ENCODE measurements around the gene CCDC178.
"Not testable (repeated sequence)": the region's sequence is repeated elsewhere in the genome, so short reads cannot be mapped to it uniquely, and the experiment has no call there.

The CCDC178 gene

DNA sequence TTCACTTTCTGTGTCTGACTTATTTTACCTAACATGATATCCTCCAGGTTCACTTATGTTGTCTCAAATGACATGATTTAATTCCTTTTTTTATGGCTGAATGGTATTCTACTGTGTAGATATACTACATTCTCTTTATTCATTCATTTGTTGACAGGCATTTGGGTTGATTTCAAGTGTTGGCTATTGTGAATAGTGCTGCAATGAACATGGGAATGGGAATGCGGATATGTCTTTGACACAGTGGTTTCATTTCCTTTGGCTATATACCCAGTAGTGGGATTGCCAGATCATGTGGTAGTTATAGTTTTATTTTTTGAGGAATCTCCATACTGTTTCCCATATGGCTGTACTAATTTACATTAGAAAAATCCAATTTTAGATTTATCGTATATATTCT, 472.3 kb downstream of the CCDC178 start:
- DNase-seq: no peak

DNA sequence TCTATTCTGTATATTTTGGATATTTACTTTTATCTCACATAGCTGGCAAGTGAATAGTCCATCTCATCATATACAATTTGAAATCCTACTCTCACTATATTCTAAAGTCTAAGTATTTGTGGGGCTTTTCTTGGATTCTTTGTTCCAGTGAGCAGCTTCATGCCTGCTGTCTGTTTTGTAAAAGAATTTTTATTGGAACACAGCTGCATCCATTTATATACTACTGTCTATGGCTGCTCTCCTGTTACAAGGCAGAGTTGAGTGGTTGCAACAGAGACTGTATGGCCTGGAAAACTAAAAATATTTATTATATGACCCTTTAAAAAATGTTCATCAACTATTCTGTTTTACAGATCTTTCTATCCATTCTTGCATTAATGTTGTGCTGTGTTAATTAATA, 474.4 kb downstream of the CCDC178 start:
- DNase-seq: no peak

DNA sequence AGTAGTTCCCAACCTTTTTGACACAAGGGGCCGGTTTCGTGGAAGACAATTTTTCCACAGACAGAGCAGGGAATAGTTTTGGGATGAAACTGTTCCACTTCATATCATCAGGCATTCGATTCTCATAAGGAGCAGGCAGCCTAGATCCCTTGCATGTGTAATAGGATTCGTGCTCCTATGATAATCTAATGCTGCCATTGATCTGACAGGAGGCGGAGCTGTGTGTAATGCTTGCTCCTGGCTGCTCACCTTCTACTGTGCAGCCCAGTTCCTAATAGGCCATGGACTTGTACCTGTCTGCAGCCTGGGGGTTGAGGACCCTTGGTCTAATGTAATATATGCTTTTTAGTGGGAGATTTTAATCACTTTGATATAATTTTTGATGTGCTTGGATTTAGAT, 479.0 kb downstream of the CCDC178 start:
- no peak for DNase-seq

DNA sequence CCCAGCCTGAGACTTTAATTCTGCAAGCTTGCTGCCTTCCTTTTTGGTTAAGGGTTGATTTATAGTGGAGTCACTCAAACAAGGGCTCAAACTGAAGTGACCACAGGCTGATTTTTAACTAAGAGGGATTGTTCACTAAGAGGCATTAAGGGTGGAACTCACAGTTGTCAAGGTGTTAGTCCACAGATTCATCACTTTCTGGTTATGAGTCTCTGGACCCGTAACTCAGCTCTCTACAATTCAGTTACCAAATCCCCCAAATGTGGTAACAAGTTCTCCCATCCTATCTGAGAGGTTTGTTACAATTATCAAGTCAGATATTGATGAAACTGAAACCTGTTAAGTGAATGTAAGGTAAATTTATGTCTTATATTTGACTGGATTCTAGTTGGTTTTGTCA, 481.8 kb downstream of the CCDC178 start:
- no peak for DNase-seq

DNA sequence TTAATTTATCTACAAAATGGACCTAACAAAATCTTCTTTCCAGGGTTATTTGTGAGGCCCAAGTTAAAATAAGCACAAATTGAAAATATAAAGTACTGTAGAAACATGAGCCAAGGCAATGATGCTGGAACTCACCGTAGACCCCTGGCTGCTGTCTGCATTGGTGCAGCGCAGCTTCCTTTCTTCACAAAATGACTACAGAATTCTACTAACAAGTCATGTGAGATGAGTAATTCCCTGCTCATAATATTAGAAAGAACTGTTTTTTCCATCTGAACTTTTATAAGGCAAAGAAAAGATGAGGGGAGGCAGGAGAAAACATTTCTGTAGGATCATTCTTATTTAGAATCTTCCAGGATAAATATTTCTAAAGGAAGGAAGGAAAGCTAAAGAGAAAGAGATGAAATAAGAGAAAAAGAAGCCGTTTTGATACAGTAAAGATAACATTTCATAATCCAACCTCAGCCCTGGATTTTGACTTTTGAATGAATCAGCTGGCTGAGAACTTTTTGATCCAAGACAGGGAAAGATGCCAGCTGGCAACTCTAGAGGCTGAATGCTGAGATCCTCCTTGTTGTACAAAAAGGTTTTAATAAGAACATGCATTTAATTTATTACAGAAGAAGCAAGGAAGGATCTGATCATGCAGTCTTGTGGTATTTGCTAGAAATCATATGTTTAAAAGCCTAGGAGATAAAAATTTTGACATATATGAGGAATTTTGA, 483.8 kb downstream of the CCDC178 start:
- no peak for DNase-seq

DNA sequence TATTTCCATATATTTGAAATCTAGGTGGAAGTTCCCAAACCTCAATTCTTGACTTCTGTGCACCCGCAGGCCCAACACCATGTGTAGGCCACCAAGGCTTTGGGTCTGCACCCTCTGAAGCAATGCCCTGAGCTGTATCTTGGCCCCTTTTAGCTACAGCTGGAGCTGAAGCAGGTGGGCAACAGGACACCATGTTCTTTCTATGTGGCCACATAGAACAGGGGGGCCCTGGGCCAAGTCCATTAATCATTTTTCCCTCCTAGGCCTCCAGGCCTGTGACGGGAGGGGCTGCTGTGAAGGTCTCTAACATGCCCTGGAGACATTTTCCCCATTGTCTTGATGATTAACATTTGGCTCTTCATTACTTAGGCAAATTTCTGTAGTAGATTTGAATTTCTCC, 488.2 kb downstream of the CCDC178 start:
- not testable (repeated sequence) for DNase-seq

DNA sequence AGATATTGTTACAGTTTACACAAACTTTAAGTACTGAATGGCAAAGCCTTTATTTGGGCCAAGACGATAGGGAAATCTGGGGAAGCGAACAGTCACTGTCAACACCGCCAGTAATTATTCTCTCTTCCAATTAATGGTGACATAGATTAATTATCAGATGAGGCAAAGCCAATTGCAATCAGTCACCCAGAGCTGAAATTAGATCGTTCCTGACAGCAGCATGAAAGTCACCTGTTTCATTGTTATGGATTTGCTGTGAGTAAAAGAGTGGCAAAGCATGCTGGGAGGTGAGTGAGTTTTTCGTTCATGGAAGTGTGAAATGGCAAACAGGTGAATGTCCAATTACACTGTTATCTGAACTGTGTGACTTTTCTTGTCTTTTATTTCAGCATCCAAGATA, 502.9 kb downstream of the CCDC178 start:
- no peak for DNase-seq

DNA sequence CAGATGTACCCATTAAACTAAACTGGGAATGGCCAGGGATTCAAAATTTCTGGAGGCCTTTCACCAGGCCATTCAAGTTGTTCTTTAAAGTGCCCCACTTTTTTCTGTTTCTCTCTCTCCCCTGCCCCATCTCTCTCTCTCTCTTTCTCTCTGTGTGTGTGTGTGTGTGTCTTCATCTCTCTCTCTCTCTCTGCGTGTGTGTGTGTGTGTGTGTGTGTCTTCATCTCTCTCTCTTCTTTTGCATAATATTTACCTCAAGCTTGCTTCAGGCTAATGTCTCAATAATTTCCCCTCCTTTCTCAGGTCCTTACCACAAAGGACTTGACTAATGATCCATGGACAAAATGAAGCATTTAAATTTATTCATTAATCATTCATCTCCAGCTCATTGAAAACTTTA, 503.5 kb downstream of the CCDC178 start:
- DNase-seq: no peak

DNA sequence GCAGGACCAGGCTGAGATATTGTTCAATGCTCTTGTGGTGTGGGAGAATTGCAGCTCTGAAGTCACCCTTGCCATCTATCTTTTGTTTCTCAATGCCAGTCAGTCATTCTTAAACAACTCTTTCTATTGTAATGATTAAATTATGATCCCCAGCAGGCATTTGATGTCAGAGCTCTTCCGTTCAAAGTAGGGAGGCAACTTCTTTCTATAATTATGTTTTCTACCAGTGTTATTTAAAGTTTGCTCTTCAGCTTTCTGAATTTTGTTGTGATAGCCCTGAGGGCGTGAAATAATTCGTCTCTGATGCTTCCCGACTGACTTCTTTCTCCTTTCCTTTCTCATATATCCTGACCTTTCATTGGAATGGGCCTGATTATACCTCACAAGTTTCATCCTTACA, 506.3 kb downstream of the CCDC178 start:
- DNase-seq: no peak

DNA sequence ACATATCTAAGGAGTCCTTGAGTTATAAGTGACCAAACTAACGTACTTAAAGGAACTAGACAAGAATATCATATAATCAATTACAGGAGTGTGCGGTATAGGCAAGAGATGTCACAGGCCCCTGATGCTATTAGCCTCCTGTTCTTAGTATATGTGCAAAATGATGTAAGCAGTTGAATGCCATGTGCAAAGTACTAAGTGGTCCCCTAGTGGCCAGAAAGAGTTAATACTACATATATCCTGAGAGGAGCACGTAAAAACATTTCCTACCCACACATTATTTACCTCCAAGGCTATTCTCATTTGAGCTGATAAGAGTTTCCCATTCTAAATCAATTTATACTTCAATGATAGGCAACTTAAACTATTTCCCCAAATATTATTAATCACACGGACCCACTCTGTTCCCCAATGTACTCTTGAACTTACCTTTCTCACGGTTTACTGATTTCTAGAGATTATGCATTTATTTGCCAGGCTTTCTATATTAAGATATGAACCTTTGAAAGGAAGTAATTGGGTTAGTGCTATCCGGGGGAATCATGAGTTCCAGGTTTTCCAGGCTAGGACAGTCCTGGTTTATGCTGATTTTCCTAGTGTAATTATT, 509.7 kb downstream of the CCDC178 start:
- DNase-seq: no peak

DNA sequence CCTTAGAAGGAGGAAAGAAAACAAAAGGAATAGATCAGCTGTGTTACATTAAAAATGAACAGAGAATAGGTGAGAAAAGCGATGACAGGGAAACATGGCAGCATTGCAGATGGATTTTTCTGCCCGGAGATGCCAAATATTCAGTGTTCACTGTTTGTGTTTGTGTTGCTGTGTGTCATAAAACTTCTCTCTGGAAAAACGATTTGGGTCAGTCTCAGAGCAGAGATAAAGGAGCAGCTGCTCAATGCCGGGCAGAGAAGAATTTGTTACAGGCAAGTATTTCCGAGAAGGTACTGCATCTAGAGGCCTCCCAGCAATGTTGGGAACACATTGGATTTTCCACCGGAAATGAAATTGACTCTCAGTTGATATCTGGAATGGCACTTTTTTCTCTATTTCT, 511.3 kb downstream of the CCDC178 start:
- DNase-seq: no peak

DNA sequence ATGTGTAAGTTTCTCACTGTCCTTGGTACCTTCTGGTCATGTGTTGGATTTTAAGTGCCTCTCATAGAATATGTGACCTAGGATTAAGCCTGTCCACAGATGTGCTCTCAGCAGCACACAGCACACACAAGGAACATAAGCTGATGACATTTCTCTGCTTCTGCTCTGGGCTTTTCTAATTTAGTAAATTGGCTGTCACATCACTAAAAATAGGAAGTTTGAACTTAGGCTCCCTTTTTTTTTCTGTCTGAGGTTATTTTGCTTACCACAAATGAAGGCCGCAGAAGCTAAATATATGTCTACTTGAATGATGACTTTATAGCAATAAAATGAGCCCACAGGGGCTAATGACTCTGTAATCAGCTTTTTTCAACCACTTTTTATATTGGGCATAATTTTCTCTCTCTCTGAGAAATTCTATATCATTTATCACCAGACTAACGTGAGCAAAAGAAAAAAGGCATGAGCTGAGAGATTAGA, 517.5 kb downstream of the CCDC178 start:
- DNase-seq: no peak

DNA sequence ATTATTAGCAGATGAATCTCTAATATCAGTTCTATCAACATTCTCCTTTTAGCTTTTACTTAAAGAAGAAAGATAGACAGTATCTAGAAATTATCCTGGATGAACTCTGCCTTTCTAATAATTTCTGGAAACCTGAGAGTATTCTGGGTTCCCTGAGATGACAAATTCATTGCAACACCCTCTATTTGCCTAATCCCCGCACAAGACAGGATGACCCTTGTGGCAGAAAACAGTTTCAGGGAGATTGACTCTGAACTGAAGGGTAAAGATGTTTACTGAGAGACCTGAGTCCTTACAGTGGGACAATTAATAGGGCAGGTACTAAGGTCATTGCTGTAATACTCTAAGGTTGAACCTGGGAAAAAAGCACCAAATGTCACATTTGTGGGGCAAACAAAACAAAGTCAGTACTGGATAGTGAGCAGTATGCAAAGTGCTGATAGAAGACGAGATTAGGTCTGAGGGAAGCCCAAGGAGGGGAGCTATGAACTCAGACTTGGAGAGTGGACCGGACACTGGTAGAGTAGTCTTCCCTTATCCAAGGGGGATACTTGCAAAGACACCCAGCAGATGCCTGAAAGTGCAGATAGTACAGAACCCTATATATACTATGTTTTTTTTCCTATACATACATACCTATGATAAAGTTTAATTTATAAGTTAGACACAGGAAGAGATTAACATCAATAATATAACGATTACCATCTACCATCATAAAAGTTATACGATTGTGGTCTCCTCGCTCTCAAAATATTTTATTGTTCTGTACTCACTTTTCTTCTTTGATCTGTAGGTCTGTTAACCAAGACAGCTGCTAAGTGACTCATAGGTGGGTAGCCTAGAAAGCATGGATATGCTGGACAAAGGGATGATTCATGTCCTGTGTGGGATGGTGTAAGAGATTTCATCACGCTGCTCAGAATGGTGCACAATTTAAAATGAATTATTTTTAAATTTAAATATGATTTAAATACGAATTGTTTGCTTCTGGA, 519.4 kb downstream of the CCDC178 start:
- no peak for DNase-seq

DNA sequence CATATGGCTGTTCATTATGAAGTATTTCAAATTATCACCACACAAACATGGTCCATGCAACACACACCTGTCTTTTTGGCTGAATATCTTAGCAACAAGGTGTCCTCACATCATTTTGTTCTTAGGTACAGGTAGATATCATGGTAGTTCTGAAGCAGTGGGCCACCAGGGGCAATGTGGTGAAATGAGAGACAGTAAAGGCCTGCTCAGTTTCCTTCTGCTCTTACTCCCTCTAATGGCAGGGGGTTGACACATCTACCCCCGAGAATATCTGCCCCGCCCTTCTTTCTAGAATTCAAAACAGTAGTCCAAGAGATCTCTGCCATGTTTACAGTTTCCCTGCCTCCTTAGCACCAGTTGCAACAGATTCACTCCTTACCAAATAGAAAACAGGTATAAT, 520.7 kb downstream of the CCDC178 start:
- DNase-seq: no peak

DNA sequence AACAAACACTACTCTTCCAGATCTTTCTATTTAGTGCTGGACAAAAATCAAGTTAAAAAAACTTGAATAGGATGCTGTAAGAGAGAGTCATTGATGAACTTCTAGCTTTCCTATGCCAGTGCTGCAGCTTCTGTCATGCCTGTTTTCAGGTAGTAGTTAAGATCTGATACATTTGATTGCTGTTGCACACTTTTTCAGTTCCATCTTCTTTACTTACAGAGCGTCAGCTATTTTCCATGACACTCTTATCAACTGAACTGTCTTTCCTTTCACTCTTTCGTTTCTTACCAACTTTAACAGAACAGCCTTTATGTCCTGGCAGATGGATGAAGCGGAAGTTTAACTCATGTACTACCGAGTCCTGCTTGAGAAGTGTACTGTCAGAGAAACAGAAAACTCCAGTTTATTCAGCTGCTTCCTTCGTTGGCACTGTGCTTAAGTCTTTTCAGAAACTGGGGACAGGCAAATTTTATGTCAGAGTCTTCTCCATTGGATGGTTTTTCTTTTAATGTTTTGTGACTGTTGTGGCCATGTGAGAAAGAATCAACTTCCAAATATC, 521.8 kb downstream of the CCDC178 start:
- DNase-seq: no peak

DNA sequence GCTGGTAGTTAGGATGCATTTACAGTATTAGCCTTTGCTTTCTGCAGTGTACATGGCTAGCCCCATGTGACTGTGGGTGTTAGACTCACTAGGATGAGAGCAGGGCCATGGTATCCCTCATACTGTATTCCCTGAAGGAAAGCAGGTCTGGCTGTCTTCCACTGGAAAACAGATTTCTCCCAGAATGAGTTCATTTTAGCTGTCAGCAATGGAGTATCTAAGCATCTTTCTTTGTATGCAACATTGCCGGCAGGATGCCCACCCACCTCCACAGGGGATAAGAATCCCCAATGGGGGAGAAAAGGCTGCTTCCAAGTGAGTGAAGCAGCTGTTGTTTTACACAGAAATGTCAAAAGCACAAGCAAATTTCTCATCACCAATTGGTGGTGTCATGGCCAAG, 525.0 kb downstream of the CCDC178 start:
- DNase-seq: no peak

DNA sequence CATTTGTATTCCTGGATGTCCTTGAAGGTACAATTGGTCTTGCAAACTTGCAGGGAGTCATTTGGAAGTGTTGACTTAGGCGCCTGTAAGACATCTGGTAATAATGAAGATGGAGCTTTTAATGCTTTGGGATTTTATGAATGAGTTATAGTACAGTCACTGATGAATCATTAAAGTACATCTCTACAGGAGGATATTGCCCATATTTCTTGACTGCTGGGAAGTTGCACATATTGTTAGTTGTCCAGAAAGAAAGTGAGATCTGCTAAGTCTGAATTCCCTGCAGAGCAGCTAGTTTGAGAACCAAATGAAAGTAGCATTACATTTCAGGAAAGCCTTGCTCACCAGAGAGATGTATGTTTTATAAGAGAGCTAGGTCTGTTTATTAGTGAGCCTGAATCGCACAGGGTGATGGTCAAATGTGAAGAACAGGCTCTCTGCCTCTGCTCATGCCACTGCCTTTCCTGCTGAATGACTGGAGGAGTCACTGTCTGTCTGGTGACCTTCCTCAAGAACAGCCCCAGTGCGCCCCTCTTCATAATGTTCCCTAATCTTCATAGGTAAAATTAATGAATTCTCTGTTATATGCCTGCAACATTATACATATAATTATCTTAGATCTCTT, 528.7 kb downstream of the CCDC178 start:
- DNase-seq: no peak

DNA sequence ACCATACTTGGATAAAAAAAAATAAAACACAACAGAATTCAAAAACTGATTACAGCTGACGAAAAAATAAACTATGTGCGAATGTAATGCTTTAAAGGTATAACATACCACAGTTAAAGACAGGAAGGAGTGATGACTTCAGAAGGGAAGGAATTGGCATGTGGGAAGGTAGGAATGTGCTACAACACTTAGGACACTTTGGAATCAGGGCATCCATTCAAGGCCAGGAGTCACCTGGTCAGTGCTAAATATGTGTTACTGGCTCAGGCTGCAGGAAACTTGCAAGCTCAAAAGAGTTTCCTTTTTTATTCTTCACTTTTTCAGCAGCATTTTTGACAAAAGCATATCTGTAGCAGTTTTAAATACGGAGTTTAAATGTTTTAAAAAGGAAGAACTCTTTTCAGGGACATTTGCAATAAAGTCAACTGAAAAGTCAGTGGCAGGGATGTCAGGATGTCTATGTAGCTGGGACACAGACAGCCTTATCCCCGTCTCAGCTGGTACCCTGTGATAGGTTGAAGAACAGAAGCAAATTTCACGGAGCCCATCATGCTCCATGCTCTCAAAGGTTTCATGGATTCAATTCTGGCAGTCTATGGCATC, 529.7 kb downstream of the CCDC178 start:
- no peak for DNase-seq

DNA sequence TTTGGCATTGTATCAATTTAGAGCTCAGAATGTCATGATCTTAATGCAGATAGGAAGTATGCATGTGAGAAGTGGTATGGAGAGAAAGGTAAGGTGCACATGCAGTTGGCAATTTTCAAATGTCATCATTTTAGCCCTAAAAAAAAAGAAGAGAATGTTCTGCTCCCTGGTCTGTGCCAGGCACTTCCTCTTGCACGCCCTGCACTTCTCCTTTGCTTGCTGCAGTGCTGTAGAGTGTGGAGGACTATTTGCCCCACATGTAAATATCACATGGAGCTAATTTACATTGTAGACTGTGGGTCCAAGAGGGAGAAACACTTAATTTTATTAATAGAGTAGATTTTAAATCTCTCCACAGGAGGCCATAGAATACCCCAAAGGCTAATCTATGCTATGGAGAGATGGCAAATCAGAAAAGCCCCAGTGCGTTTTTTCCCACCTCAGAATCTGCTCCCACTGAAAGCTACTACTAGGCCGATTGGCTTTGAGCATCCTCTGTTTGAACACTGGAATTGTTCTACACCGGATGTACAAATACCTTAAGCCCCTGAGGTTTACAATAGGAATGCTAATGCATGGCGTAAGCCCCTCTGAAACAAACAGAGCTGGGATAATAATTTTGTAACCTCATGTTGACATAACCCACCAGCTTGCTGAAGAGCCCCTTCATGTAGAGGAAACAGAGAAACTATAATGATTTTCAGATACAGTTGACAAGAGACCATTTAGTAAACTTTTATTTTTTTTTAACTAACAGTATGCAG, 530.5 kb downstream of the CCDC178 start:
- DNase-seq: no peak

DNA sequence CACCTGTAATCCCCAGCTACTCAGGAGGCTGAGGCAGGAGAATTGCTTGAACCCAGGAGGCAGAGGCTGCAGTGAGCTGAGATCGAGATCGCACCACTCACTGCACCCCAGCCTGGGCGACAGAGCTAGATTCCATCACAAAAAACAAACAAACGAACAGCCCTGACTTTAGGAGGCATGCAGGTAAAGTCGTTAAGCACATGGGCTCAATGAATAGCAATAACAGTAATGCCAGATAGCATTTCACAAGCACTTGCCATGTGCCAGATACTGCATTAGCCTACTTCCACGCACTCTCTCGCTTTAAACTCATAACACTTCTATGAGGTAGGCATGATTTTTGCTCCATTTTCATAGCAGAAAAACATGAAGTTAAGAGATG, 532.1 kb downstream of the CCDC178 start:
- DNase-seq: no peak

DNA sequence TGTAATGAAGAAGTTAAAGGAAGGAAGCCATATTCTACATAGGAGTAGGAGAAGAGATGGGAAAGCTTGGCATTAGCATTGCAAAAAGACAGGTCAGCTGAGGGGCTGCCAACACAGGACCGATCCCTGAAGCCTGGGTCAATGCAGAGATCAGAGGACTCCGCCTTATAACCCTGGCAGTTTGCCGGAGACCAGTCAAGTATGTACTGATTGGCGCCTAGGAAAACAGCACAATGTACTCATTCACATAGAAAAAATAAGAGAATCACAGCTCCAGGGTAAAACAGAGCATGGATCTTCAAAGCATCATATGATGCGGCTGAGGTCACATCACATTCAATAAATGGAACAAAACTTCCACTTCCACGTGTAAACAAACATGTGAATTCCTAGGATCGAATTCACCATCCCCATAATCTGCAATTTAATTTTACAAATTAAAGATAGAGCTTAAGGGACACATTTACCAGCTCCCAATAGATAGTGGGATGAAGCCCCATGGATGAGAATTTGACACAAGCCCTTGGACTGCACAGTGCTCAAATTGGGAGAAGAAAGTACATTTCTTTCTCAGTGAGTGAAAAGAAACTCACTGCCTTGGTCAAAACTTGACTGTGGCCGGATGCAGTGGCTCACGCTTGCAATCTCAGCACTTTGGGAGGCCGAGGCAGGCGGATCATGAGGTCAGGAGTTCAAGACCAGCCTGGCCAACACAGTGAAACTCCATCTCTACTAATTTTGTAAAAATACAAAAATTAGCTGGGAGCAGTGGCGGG, 532.7 kb downstream of the CCDC178 start:
- DNase-seq: no peak

All from stimulated activated CD4-positive, alpha-beta T cell treated with anti-CD3 and anti-CD28 coated beads, Interleukin-2, amount 100 ng/mL, for 24 hours (primary cell).